ENCODE measurements around the gene SMARCAL1.

DNA sequence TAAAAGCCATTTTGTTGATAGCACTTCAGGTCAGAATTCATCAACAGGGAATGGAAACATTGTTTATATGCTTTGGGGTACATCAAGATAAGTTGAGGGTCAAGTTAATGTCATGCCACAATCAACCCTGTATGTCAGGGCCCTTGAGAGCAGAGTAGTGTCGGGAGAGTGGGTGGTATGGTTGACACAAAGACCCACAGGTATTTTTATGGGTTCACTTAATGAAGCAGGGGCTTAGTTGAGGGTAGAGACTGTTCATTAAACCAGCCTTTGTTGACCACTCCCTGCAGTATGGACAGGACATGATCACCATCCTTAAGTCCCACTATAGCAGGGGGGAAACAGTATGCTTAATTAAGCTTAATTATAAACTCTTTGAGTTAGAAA, 92.1 kb downstream of the SMARCAL1 start:
- no peak for TF ChIP-seq REST (tag by site-specific recombination; IDR thresholded peaks at IDR 0.05)
- TF ChIP-seq PATZ1 (tag by site-specific recombination; IDR thresholded peaks at IDR 0.05) = no peak
- no peak for TF ChIP-seq ZNF138 (tag by site-specific recombination; IDR thresholded peaks at IDR 0.05; ENCODE audit: borderline replicate concordance)
- TF ChIP-seq, protein P1, sequence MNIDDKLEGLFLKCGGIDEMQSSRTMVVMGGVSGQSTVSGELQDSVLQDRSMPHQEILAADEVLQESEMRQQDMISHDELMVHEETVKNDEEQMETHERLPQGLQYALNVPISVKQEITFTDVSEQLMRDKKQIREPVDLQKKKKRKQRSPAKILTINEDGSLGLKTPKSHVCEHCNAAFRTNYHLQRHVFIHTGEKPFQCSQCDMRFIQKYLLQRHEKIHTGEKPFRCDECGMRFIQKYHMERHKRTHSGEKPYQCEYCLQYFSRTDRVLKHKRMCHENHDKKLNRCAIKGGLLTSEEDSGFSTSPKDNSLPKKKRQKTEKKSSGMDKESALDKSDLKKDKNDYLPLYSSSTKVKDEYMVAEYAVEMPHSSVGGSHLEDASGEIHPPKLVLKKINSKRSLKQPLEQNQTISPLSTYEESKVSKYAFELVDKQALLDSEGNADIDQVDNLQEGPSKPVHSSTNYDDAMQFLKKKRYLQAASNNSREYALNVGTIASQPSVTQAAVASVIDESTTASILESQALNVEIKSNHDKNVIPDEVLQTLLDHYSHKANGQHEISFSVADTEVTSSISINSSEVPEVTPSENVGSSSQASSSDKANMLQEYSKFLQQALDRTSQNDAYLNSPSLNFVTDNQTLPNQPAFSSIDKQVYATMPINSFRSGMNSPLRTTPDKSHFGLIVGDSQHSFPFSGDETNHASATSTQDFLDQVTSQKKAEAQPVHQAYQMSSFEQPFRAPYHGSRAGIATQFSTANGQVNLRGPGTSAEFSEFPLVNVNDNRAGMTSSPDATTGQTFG (tag by site-specific recombination; IDR thresholded peaks at IDR 0.05; ENCODE audit: borderline replicate concordance) = no peak
- no peak for TF ChIP-seq TCF7L2 (IDR thresholded peaks at IDR 0.05; ENCODE audit: borderline replicate concordance, low read depth, low read length)
- TF ChIP-seq, protein P2, sequence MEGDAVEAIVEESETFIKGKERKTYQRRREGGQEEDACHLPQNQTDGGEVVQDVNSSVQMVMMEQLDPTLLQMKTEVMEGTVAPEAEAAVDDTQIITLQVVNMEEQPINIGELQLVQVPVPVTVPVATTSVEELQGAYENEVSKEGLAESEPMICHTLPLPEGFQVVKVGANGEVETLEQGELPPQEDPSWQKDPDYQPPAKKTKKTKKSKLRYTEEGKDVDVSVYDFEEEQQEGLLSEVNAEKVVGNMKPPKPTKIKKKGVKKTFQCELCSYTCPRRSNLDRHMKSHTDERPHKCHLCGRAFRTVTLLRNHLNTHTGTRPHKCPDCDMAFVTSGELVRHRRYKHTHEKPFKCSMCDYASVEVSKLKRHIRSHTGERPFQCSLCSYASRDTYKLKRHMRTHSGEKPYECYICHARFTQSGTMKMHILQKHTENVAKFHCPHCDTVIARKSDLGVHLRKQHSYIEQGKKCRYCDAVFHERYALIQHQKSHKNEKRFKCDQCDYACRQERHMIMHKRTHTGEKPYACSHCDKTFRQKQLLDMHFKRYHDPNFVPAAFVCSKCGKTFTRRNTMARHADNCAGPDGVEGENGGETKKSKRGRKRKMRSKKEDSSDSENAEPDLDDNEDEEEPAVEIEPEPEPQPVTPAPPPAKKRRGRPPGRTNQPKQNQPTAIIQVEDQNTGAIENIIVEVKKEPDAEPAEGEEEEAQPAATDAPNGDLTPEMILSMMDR (tag by site-specific recombination; IDR thresholded peaks at IDR 0.05) = no peak
- TF ChIP-seq, protein P3, sequence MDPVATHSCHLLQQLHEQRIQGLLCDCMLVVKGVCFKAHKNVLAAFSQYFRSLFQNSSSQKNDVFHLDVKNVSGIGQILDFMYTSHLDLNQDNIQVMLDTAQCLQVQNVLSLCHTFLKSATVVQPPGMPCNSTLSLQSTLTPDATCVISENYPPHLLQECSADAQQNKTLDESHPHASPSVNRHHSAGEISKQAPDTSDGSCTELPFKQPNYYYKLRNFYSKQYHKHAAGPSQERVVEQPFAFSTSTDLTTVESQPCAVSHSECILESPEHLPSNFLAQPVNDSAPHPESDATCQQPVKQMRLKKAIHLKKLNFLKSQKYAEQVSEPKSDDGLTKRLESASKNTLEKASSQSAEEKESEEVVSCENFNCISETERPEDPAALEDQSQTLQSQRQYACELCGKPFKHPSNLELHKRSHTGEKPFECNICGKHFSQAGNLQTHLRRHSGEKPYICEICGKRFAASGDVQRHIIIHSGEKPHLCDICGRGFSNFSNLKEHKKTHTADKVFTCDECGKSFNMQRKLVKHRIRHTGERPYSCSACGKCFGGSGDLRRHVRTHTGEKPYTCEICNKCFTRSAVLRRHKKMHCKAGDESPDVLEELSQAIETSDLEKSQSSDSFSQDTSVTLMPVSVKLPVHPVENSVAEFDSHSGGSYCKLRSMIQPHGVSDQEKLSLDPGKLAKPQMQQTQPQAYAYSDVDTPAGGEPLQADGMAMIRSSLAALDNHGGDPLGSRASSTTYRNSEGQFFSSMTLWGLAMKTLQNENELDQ (tag by site-specific recombination; IDR thresholded peaks at IDR 0.05; ENCODE audit: low read depth) = no peak
- TF ChIP-seq, protein P4, sequence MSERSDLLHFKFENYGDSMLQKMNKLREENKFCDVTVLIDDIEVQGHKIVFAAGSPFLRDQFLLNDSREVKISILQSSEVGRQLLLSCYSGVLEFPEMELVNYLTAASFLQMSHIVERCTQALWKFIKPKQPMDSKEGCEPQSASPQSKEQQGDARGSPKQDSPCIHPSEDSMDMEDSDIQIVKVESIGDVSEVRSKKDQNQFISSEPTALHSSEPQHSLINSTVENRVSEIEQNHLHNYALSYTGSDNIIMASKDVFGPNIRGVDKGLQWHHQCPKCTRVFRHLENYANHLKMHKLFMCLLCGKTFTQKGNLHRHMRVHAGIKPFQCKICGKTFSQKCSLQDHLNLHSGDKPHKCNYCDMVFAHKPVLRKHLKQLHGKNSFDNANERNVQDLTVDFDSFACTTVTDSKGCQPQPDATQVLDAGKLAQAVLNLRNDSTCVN (tag by site-specific recombination; optimal IDR thresholded peaks at IDR 0.05) = no peak
- no peak for TF ChIP-seq ZNF558 (tag by site-specific recombination; IDR thresholded peaks at IDR 0.05)

All from HEK293 (cell line).